ENCODE measurements around the gene COX5A. TPM values are rescaled to one million over a fixed set of nuclear protein-coding genes. Genes with fewer than 3 reads are reported as not detected.

COX5A gene
- total and polyA plus RNA-seq, 2 of the 13 experiments (the other 11 are each of a cell fraction or from before 2014, with no cell fraction given): 158 to 218 TPM

DNA sequence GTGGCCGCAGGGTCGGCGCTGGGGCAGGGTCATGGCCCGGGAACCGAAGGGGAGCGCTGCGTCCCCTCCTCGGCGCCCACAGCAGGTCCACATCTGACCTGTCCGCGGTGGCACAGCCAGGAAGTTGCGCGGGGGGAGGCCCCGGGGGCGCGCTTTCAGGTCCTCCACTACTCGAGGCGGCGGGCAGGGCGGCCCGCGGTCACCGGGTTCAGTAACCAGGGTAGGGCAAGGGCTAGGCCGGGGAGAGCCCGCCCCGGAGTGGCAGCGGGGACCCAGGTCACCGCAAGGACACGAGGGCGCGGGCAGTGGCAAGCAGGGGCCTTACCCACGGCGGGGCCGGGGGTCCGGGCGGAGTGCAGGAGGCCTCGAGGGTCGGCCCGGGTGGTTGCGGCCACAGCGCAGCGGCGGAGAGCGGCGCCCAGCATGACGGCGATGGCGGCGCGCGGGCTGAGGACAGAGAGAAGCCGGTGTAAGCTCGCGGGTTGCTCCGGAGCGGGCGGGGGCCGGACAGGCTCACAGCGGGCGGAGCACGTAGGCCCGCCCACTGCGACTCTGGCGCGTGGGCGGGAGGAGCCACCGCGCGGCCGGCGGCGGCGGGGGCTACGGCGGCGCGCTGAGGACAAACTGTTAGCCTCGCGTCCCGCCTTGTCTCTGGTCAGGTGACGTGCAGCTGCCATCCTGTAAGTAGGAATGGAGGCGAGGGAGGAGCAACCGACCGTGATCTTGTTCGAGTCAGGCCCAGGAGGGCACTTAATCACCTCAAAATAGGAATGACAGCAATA lies at the start of gene COX5A (continued):
- TF ChIP-seq, protein P1, sequence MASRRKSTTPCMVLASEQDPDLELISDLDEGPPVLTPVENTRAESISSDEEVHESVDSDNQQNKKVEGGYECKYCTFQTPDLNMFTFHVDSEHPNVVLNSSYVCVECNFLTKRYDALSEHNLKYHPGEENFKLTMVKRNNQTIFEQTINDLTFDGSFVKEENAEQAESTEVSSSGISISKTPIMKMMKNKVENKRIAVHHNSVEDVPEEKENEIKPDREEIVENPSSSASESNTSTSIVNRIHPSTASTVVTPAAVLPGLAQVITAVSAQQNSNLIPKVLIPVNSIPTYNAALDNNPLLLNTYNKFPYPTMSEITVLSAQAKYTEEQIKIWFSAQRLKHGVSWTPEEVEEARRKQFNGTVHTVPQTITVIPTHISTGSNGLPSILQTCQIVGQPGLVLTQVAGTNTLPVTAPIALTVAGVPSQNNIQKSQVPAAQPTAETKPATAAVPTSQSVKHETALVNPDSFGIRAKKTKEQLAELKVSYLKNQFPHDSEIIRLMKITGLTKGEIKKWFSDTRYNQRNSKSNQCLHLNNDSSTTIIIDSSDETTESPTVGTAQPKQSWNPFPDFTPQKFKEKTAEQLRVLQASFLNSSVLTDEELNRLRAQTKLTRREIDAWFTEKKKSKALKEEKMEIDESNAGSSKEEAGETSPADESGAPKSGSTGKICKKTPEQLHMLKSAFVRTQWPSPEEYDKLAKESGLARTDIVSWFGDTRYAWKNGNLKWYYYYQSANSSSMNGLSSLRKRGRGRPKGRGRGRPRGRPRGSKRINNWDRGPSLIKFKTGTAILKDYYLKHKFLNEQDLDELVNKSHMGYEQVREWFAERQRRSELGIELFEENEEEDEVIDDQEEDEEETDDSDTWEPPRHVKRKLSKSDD (CRISPR knock-in tag; IDR thresholded peaks at IDR 0.05; ENCODE audit: low read depth): 0 out of 2 replicates have a peak, but pooled peaks have one; percentile 73
- peak; percentile 59; the same call in 1 of the 2 replicates for TF ChIP-seq KMT2A (CRISPR knock-in tag; IDR thresholded peaks at IDR 0.05)
- peak; percentile 93 for TF ChIP-seq SRSF1 (optimal IDR thresholded peaks at IDR 0.05; ENCODE audit: low read depth, low read length)
- no peak for TF ChIP-seq CEBPG (CRISPR knock-in tag; IDR thresholded peaks at IDR 0.05)
- no peak for TF ChIP-seq LCORL (IDR thresholded peaks at IDR 0.05)
- peak; percentile 77 for TF ChIP-seq LCORL (CRISPR knock-in tag; IDR thresholded peaks at IDR 0.05)
- TF ChIP-seq ZNF878 (CRISPR knock-in tag; IDR thresholded peaks at IDR 0.05): no peak
- TF ChIP-seq SNRNP70 (IDR thresholded peaks at IDR 0.05; ENCODE audit: low read depth, low read length): no peak
- TF ChIP-seq CBX1 (IDR thresholded peaks at IDR 0.05; ENCODE audit: low read depth): peak; percentile 23
- TF ChIP-seq PCBP2 (optimal IDR thresholded peaks at IDR 0.05; ENCODE audit: low read depth, low read length, poor library complexity, severe bottlenecking): no peak
- TF ChIP-seq ZSCAN12 (CRISPR knock-in tag; IDR thresholded peaks at IDR 0.05): no peak
- TF ChIP-seq, protein P2, sequence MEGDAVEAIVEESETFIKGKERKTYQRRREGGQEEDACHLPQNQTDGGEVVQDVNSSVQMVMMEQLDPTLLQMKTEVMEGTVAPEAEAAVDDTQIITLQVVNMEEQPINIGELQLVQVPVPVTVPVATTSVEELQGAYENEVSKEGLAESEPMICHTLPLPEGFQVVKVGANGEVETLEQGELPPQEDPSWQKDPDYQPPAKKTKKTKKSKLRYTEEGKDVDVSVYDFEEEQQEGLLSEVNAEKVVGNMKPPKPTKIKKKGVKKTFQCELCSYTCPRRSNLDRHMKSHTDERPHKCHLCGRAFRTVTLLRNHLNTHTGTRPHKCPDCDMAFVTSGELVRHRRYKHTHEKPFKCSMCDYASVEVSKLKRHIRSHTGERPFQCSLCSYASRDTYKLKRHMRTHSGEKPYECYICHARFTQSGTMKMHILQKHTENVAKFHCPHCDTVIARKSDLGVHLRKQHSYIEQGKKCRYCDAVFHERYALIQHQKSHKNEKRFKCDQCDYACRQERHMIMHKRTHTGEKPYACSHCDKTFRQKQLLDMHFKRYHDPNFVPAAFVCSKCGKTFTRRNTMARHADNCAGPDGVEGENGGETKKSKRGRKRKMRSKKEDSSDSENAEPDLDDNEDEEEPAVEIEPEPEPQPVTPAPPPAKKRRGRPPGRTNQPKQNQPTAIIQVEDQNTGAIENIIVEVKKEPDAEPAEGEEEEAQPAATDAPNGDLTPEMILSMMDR (CRISPR knock-in tag; IDR thresholded peaks at IDR 0.05): peak; percentile 23
- TF ChIP-seq, protein P3, sequence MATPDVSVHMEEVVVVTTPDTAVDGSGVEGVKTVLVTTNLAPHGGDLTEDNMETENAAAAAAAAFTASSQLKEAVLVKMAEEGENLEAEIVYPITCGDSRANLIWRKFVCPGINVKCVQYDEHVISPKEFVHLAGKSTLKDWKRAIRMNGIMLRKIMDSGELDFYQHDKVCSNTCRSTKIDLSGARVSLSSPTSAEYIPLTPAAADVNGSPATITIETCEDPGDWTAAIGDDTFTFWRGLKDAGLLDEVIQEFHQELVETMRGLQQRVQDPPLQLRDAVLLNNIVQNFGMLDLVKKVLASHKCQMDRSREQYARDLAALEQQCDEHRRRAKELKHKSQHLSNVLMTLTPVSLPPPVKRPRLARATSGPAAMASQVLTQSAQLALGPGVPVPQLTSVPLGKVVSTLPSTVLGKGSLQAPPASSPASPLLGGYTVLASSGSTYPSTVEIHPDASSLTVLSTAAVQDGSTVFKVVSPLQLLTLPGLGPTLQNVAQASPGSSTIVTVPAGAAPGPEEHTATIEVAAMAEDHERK (CRISPR knock-in tag; IDR thresholded peaks at IDR 0.05; ENCODE audit: low read depth): peak; percentile 77; the same call in 1 of the 2 replicates
- TF ChIP-seq ZSCAN20 (CRISPR knock-in tag; IDR thresholded peaks at IDR 0.05; ENCODE audit: borderline replicate concordance): no peak
- TF ChIP-seq ZNF773 (CRISPR knock-in tag; IDR thresholded peaks at IDR 0.05; ENCODE audit: borderline replicate concordance): no peak
- TF ChIP-seq, protein P4, sequence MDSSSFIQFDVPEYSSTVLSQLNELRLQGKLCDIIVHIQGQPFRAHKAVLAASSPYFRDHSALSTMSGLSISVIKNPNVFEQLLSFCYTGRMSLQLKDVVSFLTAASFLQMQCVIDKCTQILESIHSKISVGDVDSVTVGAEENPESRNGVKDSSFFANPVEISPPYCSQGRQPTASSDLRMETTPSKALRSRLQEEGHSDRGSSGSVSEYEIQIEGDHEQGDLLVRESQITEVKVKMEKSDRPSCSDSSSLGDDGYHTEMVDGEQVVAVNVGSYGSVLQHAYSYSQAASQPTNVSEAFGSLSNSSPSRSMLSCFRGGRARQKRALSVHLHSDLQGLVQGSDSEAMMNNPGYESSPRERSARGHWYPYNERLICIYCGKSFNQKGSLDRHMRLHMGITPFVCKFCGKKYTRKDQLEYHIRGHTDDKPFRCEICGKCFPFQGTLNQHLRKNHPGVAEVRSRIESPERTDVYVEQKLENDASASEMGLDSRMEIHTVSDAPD (CRISPR knock-in tag; IDR thresholded peaks at IDR 0.05): 0 out of 2 replicates have a peak, but pooled peaks have one; percentile 62
- peak; percentile 77 for TF ChIP-seq SP5 (CRISPR knock-in tag; IDR thresholded peaks at IDR 0.05; ENCODE audit: borderline replicate concordance, low read depth)
- TF ChIP-seq HOXA5 (CRISPR knock-in tag; IDR thresholded peaks at IDR 0.05): peak; percentile 71
- no peak for TF ChIP-seq ZNF335 (CRISPR knock-in tag; IDR thresholded peaks at IDR 0.05)
- no peak for TF ChIP-seq THYN1 (CRISPR knock-in tag; IDR thresholded peaks at IDR 0.05; ENCODE audit: borderline replicate concordance, low read depth)
- TF ChIP-seq ZNF468 (CRISPR knock-in tag; IDR thresholded peaks at IDR 0.05): no peak; the same call in 1 of the 2 replicates
- TF ChIP-seq ZNF17 (CRISPR knock-in tag; IDR thresholded peaks at IDR 0.05): no peak
- TF ChIP-seq SMARCC2 (IDR thresholded peaks at IDR 0.05): no peak

Measured in HepG2 (cell line).